NCI-H146 treated with DMSO at 0.1 percent for 48 hours (cell line): Measurements from ENCODE around the gene TM4SF4.

Experiments
- DNase-seq: peaks from one replicate; lab custom pipeline; 2025; ENCODE audit not compliant: unreplicated experiment; lab: John Stamatoyannopoulos, UW

Gene TM4SF4

GRCh38 chr3:149547413-149547812 is 72.9 kb downstream of the TM4SF4 start:
- DNase-seq = no peak

DNA sequence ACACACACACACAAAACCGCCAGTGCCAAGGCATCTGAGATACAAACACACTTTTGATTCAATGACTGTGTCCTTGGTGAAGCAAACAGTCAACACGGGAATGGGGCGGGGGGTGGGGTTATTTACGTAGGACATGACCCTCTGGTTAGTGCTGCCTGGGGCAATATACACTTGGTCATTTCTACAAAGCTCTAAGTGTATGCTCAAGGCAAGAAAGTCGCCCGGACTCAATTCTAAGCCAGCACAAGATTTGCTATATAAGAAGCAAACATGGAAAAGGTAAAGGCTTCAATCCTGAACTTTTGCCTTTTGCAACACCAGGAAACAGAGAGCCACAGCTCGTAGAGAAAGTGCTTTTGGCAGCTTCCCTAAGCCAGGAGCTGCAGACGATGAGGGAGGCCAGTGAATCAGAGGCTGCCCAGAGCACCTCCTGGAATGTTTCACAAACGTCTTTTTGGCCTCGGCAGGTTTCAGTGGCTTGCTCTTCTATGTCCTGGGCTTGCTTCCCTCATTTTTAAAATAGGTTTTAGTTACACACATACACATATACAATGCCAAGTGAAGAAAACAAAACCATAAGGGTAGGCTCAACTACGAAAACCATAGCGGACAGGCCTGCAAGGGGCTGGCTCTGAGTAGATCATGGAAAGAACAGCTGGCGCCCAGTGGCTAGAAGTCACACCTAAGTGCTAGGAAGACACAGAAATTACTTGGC is 73.6 kb downstream of the TM4SF4 start:
- no peak for DNase-seq

DNA sequence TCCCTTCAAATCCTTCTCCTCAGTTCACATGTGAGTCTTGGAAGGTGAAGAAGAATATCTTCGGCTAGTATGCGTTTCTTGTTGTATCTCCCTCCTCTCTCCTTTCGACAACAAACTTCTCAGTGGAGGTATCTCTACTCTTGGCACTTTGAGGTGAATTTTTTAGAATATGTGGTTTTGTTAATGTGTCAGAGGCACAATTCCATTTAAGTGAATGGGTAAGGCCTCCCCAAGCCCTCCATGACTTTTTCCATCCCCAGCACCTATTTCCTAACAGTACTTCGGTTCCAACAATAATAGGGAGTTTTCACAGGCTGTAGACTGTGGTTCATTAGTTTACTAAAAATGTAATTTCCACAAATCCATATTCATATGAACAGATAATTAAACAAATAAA is 74.2 kb downstream of the TM4SF4 start:
- DNase-seq = no peak

DNA sequence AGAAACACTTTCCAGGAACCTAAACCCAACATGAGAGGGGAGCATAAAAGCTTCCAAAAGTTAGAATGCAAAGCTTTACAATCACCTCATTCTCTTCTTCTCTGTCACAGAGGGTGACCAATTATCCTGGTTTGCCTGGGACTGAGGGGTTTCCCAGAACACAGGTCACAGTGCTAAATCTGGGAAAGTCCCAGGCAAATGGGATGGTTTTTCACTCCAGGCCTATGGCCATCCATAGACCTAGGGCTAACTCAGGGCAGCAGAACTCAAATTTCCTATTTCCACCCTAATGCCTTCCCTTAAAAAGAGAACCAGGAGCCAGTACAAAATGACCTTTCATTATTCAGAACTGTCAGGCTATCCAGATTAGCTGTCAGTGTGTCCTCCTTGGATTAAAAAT is 77.0 kb downstream of the TM4SF4 start:
- no peak for DNase-seq

- no peak for DNase-seq
Measured at GRCh38 chr3:149552700-149553099, 78.2 kb downstream of the TM4SF4 start.
